GM23338 (cell line): ENCODE data around the gene DNM1L. TPM values are rescaled to one million over a fixed set of nuclear protein-coding genes. Genes with fewer than 3 reads are reported as not detected.

Source experiments
- ATAC-seq: fragments of 200-7000 bp; cut with Tn5 transposase; 3 replicates; pipeline ENCODE4 v1.9.1; 2020
- DNase-seq: peaks from one replicate; pipeline ENCODE4 v3.0.0-alpha.2; 2015; ENCODE audit warnings: low spot score
- H2AFZ ChIP-seq: fragments of 200-600 bp; sonication (generic); 2 replicates; pipeline ENCODE4 v1.8.0; 2016; ENCODE audit warnings: antibody characterized with exemption, mild to moderate bottlenecking, moderate library complexity
- H3F3A ChIP-seq: fragments of 200-600 bp; sonication (generic); replicated peaks from 2 replicates; pipeline ENCODE4 v1.8.0; 2017; ENCODE audit warnings: antibody characterized with exemption, mixed run types, low read depth
- H3K27ac ChIP-seq: fragments of 200-600 bp; sonication (generic); 2 replicates; pipeline ENCODE4 v1.6.1; 2016; ENCODE audit warnings: low read depth
- H3K27me3 ChIP-seq: fragments of 200-600 bp; sonication (generic); 2 replicates; pipeline ENCODE4 v1.8.0; 2016; ENCODE audit warnings: mild to moderate bottlenecking, mixed run types, moderate library complexity; ENCODE audit not compliant: insufficient read depth
- H3K36me3 ChIP-seq: fragments of 200-600 bp; sonication (generic); 2 replicates; pipeline ENCODE4 v1.8.0; 2016; ENCODE audit warnings: mild to moderate bottlenecking; ENCODE audit not compliant: insufficient read depth
- H3K4me1 ChIP-seq: fragments of 200-600 bp; sonication (generic); 2 replicates; pipeline ENCODE4 v1.8.0; 2016; ENCODE audit warnings: mild to moderate bottlenecking, moderate library complexity; ENCODE audit not compliant: insufficient read depth
- H3K4me2 ChIP-seq: fragments of 200-600 bp; sonication (generic); 2 replicates; pipeline ENCODE4 v1.7.1; 2017; ENCODE audit warnings: mixed run types
- H3K4me3 ChIP-seq: fragments of 200-600 bp; sonication (generic); 2 replicates; pipeline ENCODE4 v1.6.1; 2016; ENCODE audit warnings: mixed run types
- H3K79me2 ChIP-seq: fragments of 200-600 bp; sonication (generic); replicated peaks from 2 replicates; pipeline ENCODE4 v1.8.0; 2017; ENCODE audit warnings: mild to moderate bottlenecking; ENCODE audit not compliant: insufficient read depth
- H3K9me2 ChIP-seq: fragments of 200-600 bp; sonication (generic); 2 replicates; pipeline ENCODE4 v1.8.0; 2017; ENCODE audit not compliant: insufficient read depth
- H4K20me1 ChIP-seq: fragments of 200-600 bp; sonication (generic); replicated peaks from 2 replicates; pipeline ENCODE4 v1.8.0; 2017; ENCODE audit warnings: mild to moderate bottlenecking; ENCODE audit not compliant: insufficient read depth
- H3K27ac Mint-ChIP-seq: 2 replicates; pipeline ENCODE4 v1.8.0; 2020; ENCODE audit warnings: inconsistent platforms, mild to moderate bottlenecking, moderate library complexity, mixed read lengths
- H3K27me3 Mint-ChIP-seq: 3 replicates; pipeline ENCODE4 v1.8.0; 2022; ENCODE audit warnings: low read depth, mild to moderate bottlenecking, moderate library complexity, mixed read lengths, inconsistent platforms; ENCODE audit not compliant: insufficient read depth, poor library complexity
- H3K36me3 Mint-ChIP-seq: 3 replicates; pipeline ENCODE4 v1.8.0; 2021; ENCODE audit warnings: low read depth, mild to moderate bottlenecking, inconsistent platforms, moderate library complexity, mixed read lengths
- H3K4me1 Mint-ChIP-seq: 3 replicates; pipeline ENCODE4 v1.8.0; 2020; ENCODE audit warnings: mild to moderate bottlenecking, inconsistent platforms, mixed read lengths
- H3K4me3 Mint-ChIP-seq: 3 replicates; pipeline ENCODE4 v1.8.0; 2021; ENCODE audit warnings: moderate library complexity, mild to moderate bottlenecking, inconsistent platforms, mixed read lengths
- H3K9me3 Mint-ChIP-seq: 3 replicates; pipeline ENCODE4 v1.8.0; 2020; ENCODE audit warnings: moderate library complexity, mild to moderate bottlenecking, inconsistent platforms, mixed read lengths
- ETS1 ChIP-seq: IDR thresholded peaks from 2 replicates; pipeline ENCODE4 v1.6.1; 2016; ENCODE audit warnings: antibody characterized with exemption
- NANOG ChIP-seq: IDR thresholded peaks from 2 replicates; pipeline ENCODE4 v1.6.1; 2016; ENCODE audit warnings: antibody characterized with exemption, borderline replicate concordance
- REST ChIP-seq: IDR thresholded peaks from one replicate; pipeline ENCODE4 v1.6.1; 2018; ENCODE audit warnings: antibody characterized with exemption; ENCODE audit not compliant: unreplicated experiment
- STAT1 ChIP-seq: IDR thresholded peaks from one replicate; pipeline ENCODE4 v1.6.1; 2016; ENCODE audit warnings: antibody characterized with exemption; ENCODE audit not compliant: unreplicated experiment
- ZNF114 ChIP-seq: fragments of 250-450 bp; sonication (Bioruptor Pico); IDR thresholded peaks from 2 replicates; pipeline ENCODE4 v1.5.0; 2020; ENCODE audit warnings: mild to moderate bottlenecking, moderate library complexity
- ZNF331 ChIP-seq: fragments of 250-450 bp; sonication (Bioruptor Pico); IDR thresholded peaks from 2 replicates; pipeline ENCODE4 v1.5.0; 2020; ENCODE audit warnings: low read depth, mild to moderate bottlenecking, moderate library complexity
- ZNF462 ChIP-seq: fragments of 250-450 bp; sonication (Bioruptor Pico); IDR thresholded peaks from 2 replicates; pipeline ENCODE4 v1.5.0; 2020; ENCODE audit warnings: mild to moderate bottlenecking, moderate library complexity
- polyA plus RNA-seq: library from polyadenylated mRNA; unstranded; fragments of >200 nt; fragmentation: Nextera tagmentation; extraction: Ambion mirVana; gene quantifications from 2 replicates; pipeline ENCODE4 v1.2.1, GENCODE V29; 2016
- total RNA-seq: library from RNA; depleted of rRNA; stranded (reverse); fragments of >200 nt; shearing (Covaris generic); gene quantifications from 2 replicates; pipeline ENCODE4 v1.2.3, GENCODE V29; 2014

DNM1L gene
- total and polyA plus RNA-seq, 2 experiments from 2014 or later = 72.2 to 94.8 TPM

GRCh38 chr12:32780071-32780470, 101.0 kb downstream of the DNM1L start:
- Mint-ChIP-seq H3K9me3 (no peaks in the 10 kb centered on the region), H3K4me1 (no peaks in the 10 kb centered on the region), H3K36me3 (no peaks in the 10 kb centered on the region), H3K4me3 (no peak overlapping the region), H3K27me3 (peaks cover 2% of the 10 kb centered on the region), H3K27ac (no peak overlapping the region)
- H3K27me3 ChIP-seq = no peaks in the 10 kb centered on the region
- no peaks in the 10 kb centered on the region for H4K20me1 ChIP-seq
- no peak overlapping the region for H2AFZ ChIP-seq
- H3K4me1 ChIP-seq = no peaks in the 10 kb centered on the region
- no peaks in the 10 kb centered on the region for H3F3A ChIP-seq
- no peaks in the 10 kb centered on the region for H3K9me2 ChIP-seq
- H3K79me2 ChIP-seq = no peaks in the 10 kb centered on the region
- DNase-seq = no peak
- H3K27ac ChIP-seq = no peak overlapping the region
- no peak for TF ChIP-seq ZNF331 (CRISPR knock-in tag)
- no peak for TF ChIP-seq STAT1
- TF ChIP-seq ZNF114 (CRISPR knock-in tag) = no peak
- TF ChIP-seq ZNF462 = no peak
- no peak for TF ChIP-seq NANOG
- TF ChIP-seq REST = no peak
- no peak for TF ChIP-seq ETS1
- H3K36me3 ChIP-seq = no peaks in the 10 kb centered on the region
- H3K4me3 ChIP-seq = no peak overlapping the region
- ATAC-seq = no peak
- H3K4me2 ChIP-seq = no peak overlapping the region
